ENCODE measurements around the gene UTP18. TPM values are rescaled to one million over a fixed set of nuclear protein-coding genes. Genes with fewer than 3 reads are reported as not detected.

UTP18 gene
- total and polyA plus RNA-seq, 8 donors, result 21.1 to 52.9 (median 40.7) TPM

GRCh38 chr17:51257150-51258081 is 2.9 kb upstream of the UTP18 start:
- intact Hi-C loops (cut with DNase I), result loop anchor here in 1 of 2 donors (10.0 kb wide), 1 partner anchor 63 kb away; no protein-coding TSS in a partner anchor
- Histone ChIP-seq H3K4me1 (peaks cover 11 to 47% of the 10 kb centered on the region in 2 donors), H3K9me3 (no peaks in the 10 kb centered on the region), H3K27ac (no peak overlapping the region), H3K4me3 (no peak overlapping the region), H3K27me3 (no peaks in the 10 kb centered on the region), H3K36me3 (peaks cover 0 to 13% of the 10 kb centered on the region in 2 donors)
- no peak for TF ChIP-seq CTCF (IDR thresholded peaks at IDR 0.05)
- DNase-seq, result no peak
- no peak for ATAC-seq

- no peaks in the 10 kb centered on the region for H3K9me3 ChIP-seq
- peak overlapping the region; percentile 80 to 91 for H3K4me3 ChIP-seq
- no peaks in the 10 kb centered on the region for H3K27me3 ChIP-seq
- peak overlapping the region in 1 of 2 donors; percentile 98 for H3K27ac ChIP-seq
- no peak for TF ChIP-seq CTCF (IDR thresholded peaks at IDR 0.05)
- peaks cover 15 to 59% of the 10 kb centered on the region in 2 donors for H3K4me1 ChIP-seq
- H3K36me3 ChIP-seq, result peaks cover 0 to 19% of the 10 kb centered on the region in 2 donors
- DNase-seq (peak in 3 of 4 donors; percentile 30 to 54 (median 40)), ATAC-seq (no peak)
- intact Hi-C loops (cut with DNase I), result loop anchor here in 1 of 2 donors (10.0 kb wide), 1 partner anchor 64 kb away; no protein-coding TSS in a partner anchor
Observed at GRCh38 chr17:51258756-51259563, 1.4 kb upstream of the UTP18 start.

GRCh38 chr17:51259564-51260236 is 646 bp upstream of the UTP18 start, which contains the start of gene MBTD1:
Gene MBTD1 (minus strand): TSS chr17:51260049. CDS start chr17:51225161, 34,888 bp downstream.
- intact Hi-C loops (cut with DNase I), result loop anchor here in 1 of 2 donors (10.0 kb wide), 1 partner anchor 65 kb away; no protein-coding TSS in a partner anchor
- ATAC-seq (peak; percentile 89), DNase-seq (peak in 3 of 4 donors; percentile 95 to 98 (median 96))
- Histone ChIP-seq H3K36me3 (peaks cover 0 to 22% of the 10 kb centered on the region in 2 donors), H3K27ac (peak within 1 kb of the TSS; percentile 96 to 98), H3K4me1 (peaks cover 15 to 66% of the 10 kb centered on the region in 2 donors), H3K4me3 (peak within 1 kb of the TSS; percentile 80 to 91), H3K9me3 (no peaks in the 10 kb centered on the region), H3K27me3 (no peaks in the 10 kb centered on the region)
- no peak for TF ChIP-seq CTCF (IDR thresholded peaks at IDR 0.05)

GRCh38 chr17:51261024-51261963 is 948 bp downstream of the UTP18 start:
- Histone ChIP-seq H3K4me3 (peak overlapping the region; percentile 80 to 91), H3K27me3 (no peaks in the 10 kb centered on the region), H3K36me3 (peaks cover 0 to 29% of the 10 kb centered on the region in 2 donors), H3K27ac (peak overlapping the region; percentile 96 to 98), H3K4me1 (peaks cover 15 to 65% of the 10 kb centered on the region in 2 donors), H3K9me3 (no peaks in the 10 kb centered on the region)
- intact Hi-C loops (cut with DNase I), result no loop called here
- no peak for ATAC-seq
- DNase-seq, result peak in 3 of 4 donors; percentile 6 to 73 (median 11)
- no peak for TF ChIP-seq CTCF (IDR thresholded peaks at IDR 0.05)
